ENCODE data around the gene NFIX.

NFIX gene

GRCh38 chr19:13094771-13095392, 99.6 kb downstream of the NFIX start:
- Mint-ChIP-seq H3K4me1 (peaks cover 34% of the 10 kb centered on the region), H3K9me3 (no peaks in the 10 kb centered on the region), H3K4me3 (peak overlapping the region; percentile 5), H3K27ac (no peak overlapping the region), H3K36me3 (peaks cover 7% of the 10 kb centered on the region)
- no peak for ATAC-seq
- no peak for DNase-seq (ENCODE audit: low spot score in 2 of 2)

GRCh38 chr19:13095393-13095784, 100.1 kb downstream of the NFIX start:
- Mint-ChIP-seq H3K9me3 (no peaks in the 10 kb centered on the region), H3K4me3 (peak overlapping the region; percentile 45), H3K36me3 (peaks cover 12% of the 10 kb centered on the region), H3K27ac (no peak overlapping the region), H3K4me1 (peaks cover 39% of the 10 kb centered on the region)
- ATAC-seq: no peak
- DNase-seq (ENCODE audit: low spot score in 2 of 2): no peak

- H3K36me3 Mint-ChIP-seq: peaks cover 14% of the 10 kb centered on the region
- H3K27ac Mint-ChIP-seq: peak overlapping the region; percentile 9
- ATAC-seq (no peak), DNase-seq (ENCODE audit: low spot score in 2 of 2) (no peak)
- peak overlapping the region; percentile 66 for H3K4me3 Mint-ChIP-seq
- no peaks in the 10 kb centered on the region for H3K9me3 Mint-ChIP-seq
- peaks cover 43% of the 10 kb centered on the region for H3K4me1 Mint-ChIP-seq
Observed at GRCh38 chr19:13095934-13096927, 101.0 kb downstream of the NFIX start.

GRCh38 chr19:13097033-13097462, 101.8 kb downstream of the NFIX start:
- H3K27ac Mint-ChIP-seq: no peak overlapping the region
- ATAC-seq: no peak
- peaks cover 51% of the 10 kb centered on the region for H3K4me1 Mint-ChIP-seq
- H3K9me3 Mint-ChIP-seq: no peaks in the 10 kb centered on the region
- DNase-seq (ENCODE audit: low spot score in 2 of 2): no peak
- H3K4me3 Mint-ChIP-seq: peak overlapping the region; percentile 66
- H3K36me3 Mint-ChIP-seq: peaks cover 14% of the 10 kb centered on the region

GRCh38 chr19:13097463-13098258, 102.4 kb downstream of the NFIX start:
- peaks cover 14% of the 10 kb centered on the region for H3K36me3 Mint-ChIP-seq
- peak overlapping the region; percentile 66 for H3K4me3 Mint-ChIP-seq
- DNase-seq (ENCODE audit: low spot score in 2 of 2): no peak
- ATAC-seq: no peak
- H3K27ac Mint-ChIP-seq: no peak overlapping the region
- H3K4me1 Mint-ChIP-seq: peaks cover 52% of the 10 kb centered on the region
- H3K9me3 Mint-ChIP-seq: no peaks in the 10 kb centered on the region

GRCh38 chr19:13098277-13099072, 103.2 kb downstream of the NFIX start:
- Mint-ChIP-seq H3K27ac (peak overlapping the region; percentile 95), H3K4me3 (peak overlapping the region; percentile 66), H3K4me1 (peaks cover 57% of the 10 kb centered on the region), H3K36me3 (peaks cover 14% of the 10 kb centered on the region), H3K9me3 (no peaks in the 10 kb centered on the region)
- DNase-seq (ENCODE audit: low spot score in 2 of 2): no peak
- ATAC-seq: no peak

GRCh38 chr19:13099073-13099999, 104.1 kb downstream of the NFIX start:
- DNase-seq (ENCODE audit: low spot score in 2 of 2): peak; percentile 64 to 86
- H3K9me3 Mint-ChIP-seq: no peaks in the 10 kb centered on the region
- peaks cover 14% of the 10 kb centered on the region for H3K36me3 Mint-ChIP-seq
- H3K4me3 Mint-ChIP-seq: peak overlapping the region; percentile 66
- H3K4me1 Mint-ChIP-seq: peaks cover 57% of the 10 kb centered on the region
- peak overlapping the region; percentile 95 for H3K27ac Mint-ChIP-seq
- peak; percentile 73 for ATAC-seq

- H3K4me1 Mint-ChIP-seq: peaks cover 55% of the 10 kb centered on the region
- H3K9me3 Mint-ChIP-seq: no peaks in the 10 kb centered on the region
- DNase-seq (ENCODE audit: low spot score in 2 of 2) (peak; percentile 82 to 92), ATAC-seq (peak; percentile 94)
- peaks cover 14% of the 10 kb centered on the region for H3K36me3 Mint-ChIP-seq
- peak overlapping the region; percentile 95 for H3K27ac Mint-ChIP-seq
- peak overlapping the region; percentile 66 for H3K4me3 Mint-ChIP-seq
Observed at GRCh38 chr19:13100031-13100588, 104.8 kb downstream of the NFIX start.

- DNase-seq (ENCODE audit: low spot score in 2 of 2): no peak
Observed at GRCh38 chr19:13100841-13101589, 105.7 kb downstream of the NFIX start.

GRCh38 chr19:13101590-13102415, 106.5 kb downstream of the NFIX start:
- Mint-ChIP-seq H3K9me3 (no peaks in the 10 kb centered on the region), H3K4me1 (peaks cover 48% of the 10 kb centered on the region), H3K27ac (no peak overlapping the region), H3K4me3 (peak overlapping the region; percentile 78), H3K36me3 (peaks cover 21% of the 10 kb centered on the region)
- no peak for DNase-seq (ENCODE audit: low spot score in 2 of 2)
- ATAC-seq: no peak

More at GRCh38 chr19:13100841-13101589, 105.7 kb downstream of the NFIX start:
- H3K36me3 Mint-ChIP-seq: peaks cover 14% of the 10 kb centered on the region
- no peaks in the 10 kb centered on the region for H3K9me3 Mint-ChIP-seq
- no peak overlapping the region for H3K27ac Mint-ChIP-seq
- H3K4me3 Mint-ChIP-seq: peak overlapping the region; percentile 78
- no peak for ATAC-seq
- H3K4me1 Mint-ChIP-seq: peaks cover 52% of the 10 kb centered on the region

GRCh38 chr19:13102416-13102665, 107.1 kb downstream of the NFIX start:
- Mint-ChIP-seq H3K4me3 (peak overlapping the region; percentile 78), H3K27ac (no peak overlapping the region), H3K9me3 (no peaks in the 10 kb centered on the region), H3K4me1 (peaks cover 48% of the 10 kb centered on the region), H3K36me3 (peaks cover 23% of the 10 kb centered on the region)
- DNase-seq (ENCODE audit: low spot score in 2 of 2) (no peak), ATAC-seq (no peak)

Measured in stimulated activated effector memory CD8-positive, alpha-beta T cell treated with anti-CD3 and anti-CD28 coated beads, Interleukin-12 subunit alpha, Interleukin-12 subunit beta, amount 100 ng/mL, for 72 hours (primary cell).